GM11168 (cell line): ENCODE measurements around the gene CISD3.

Experiments used
- in situ Hi-C: fragments of 300-500 bp; cut with MboI; formaldehyde crosslinking; loops from one replicate; pipeline ENCODE4 v1.12.0; 2022; ENCODE audit warnings: low sequenced_read_pairs; ENCODE audit not compliant: unreplicated experiment

CISD3 gene

DNA sequence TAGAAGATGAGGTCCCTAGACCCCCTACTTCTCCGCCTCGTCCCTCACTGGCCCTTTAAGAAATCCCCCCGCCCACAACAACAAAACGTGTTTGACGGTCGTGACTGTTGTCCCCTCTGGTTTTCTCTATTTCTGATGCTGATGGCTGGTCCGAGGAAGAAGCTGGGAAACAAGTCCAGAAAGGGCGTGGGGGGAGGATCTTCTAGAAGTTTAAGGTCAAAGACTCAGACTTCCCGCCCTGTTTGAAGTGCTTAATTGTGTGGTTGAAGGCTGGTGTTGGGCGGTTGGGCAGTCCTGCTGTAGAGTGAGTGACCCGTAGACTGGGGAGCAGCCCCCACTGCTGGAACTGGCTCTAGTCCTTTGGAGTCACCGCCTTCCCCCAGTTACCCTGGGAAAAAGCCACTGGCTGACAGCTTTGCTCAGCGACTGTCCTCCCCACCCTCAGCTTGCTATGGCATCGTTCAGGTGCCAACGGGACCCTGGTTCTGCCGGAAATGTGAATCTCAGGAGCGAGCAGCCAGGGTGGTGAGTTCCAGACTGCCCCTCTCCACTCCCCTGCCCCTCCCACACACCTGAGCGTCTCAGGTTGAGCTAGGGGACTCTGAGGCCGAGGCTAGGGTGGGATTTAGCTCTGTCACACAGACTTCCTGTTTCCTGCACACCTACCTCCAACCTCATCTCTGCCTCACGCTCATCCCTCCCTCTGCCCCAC lies 23.5 kb upstream of the CISD3 start:
- in situ Hi-C loops, result no loop called here

DNA sequence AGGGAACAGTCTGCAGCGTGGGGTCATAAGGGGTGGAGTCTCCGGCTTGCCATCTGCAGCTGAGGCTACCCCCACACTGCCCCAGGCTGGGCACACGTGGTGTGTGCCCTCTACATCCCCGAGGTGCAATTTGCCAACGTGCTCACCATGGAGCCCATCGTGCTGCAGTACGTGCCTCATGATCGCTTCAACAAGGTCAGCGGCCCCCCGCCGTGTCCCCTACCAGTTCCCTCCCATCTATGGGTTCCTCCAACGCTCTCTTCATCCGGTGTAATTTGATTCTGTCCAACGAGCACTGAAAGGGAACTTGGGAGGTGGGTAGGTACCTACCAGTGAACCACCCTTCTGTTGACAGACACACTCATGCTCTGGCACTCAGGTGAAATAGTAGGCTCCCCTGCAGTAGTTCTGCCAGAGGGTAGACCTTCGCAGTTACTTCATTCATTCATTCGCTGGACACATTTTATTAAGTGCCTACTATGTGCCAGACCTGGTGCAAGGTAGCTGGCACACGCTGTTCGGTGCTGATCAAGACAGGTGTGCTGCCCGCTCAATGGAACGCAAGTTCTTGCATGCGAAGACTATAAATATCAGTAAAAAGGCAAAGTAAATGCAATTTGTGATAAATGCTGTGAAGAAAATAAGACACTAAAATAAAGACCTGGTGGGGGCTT lies 22.3 kb upstream of the CISD3 start:
- in situ Hi-C loops, result no loop called here

- in situ Hi-C loops, result no loop called here
Observed at GRCh38 chr17:38709104-38709820, 20.9 kb upstream of the CISD3 start.

DNA sequence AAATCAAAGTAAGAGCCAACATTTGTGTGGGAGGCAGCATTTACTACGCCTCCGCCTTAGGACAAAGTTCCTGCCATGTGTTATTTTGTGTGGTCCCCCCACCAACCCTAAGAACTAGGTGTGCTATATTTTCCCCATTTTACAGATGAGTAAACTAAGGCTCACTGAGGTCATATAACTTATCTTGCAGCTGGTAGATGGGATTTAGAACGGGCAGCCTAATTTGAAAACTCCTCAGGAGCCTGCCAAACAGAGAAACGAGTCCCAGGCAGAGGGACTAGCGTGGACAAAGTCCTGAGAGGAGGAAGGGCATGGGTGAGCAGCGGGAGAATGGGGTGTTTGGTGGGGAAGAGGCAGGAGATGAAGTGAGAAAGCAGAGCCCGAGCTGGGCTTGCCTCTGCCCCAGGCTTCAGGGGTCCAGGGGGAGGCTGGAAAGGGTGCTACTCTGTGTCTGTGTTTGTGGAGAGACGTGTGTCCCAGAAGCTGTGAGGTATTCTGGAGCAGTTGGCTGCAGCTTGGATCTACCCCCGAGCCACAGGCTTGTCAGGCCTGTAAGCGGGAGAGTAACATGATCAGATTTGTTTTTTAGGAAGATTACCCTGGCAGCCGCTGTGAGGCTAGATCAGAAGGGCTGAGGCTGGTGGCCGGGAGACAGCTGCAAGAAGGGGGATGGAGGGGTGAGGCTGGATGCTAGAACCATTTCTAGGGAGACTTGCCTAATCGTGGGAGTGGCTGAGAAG lies 20.1 kb upstream of the CISD3 start:
- in situ Hi-C loops, result no loop called here

GRCh38 chr17:38710604-38710962 lies 19.6 kb upstream of the CISD3 start:
- in situ Hi-C loops, result no loop called here

DNA sequence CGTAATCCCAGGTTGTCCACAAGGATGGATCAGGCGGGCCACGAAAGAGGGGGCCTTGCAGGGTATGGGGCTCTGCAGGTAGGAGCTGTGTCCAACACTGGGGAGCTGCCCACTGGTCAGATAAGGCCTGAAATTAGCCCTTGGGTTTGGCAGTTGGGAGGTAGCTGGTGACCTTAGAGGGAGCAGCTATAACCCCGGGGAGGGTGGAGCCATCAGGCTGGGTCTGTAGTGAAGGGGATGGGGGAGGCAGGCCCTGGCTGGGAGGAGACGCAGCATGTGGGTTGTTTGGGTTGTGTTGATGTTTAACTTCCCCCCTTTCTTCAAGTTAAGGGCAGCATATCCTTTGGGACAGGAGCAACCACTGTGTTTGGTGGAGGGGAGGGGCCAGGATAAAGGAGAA lies 19.2 kb upstream of the CISD3 start:
- in situ Hi-C loops, result no loop called here

GRCh38 chr17:38711792-38712571 lies 18.2 kb upstream of the CISD3 start:
- in situ Hi-C loops, result no loop called here

GRCh38 chr17:38712593-38712992 lies 17.5 kb upstream of the CISD3 start:
- in situ Hi-C loops, result no loop called here

GRCh38 chr17:38713456-38714075 lies 16.6 kb upstream of the CISD3 start:
- in situ Hi-C loops, result no loop called here

- in situ Hi-C loops, result no loop called here
Observed at GRCh38 chr17:38715216-38715943, 14.8 kb upstream of the CISD3 start.

DNA sequence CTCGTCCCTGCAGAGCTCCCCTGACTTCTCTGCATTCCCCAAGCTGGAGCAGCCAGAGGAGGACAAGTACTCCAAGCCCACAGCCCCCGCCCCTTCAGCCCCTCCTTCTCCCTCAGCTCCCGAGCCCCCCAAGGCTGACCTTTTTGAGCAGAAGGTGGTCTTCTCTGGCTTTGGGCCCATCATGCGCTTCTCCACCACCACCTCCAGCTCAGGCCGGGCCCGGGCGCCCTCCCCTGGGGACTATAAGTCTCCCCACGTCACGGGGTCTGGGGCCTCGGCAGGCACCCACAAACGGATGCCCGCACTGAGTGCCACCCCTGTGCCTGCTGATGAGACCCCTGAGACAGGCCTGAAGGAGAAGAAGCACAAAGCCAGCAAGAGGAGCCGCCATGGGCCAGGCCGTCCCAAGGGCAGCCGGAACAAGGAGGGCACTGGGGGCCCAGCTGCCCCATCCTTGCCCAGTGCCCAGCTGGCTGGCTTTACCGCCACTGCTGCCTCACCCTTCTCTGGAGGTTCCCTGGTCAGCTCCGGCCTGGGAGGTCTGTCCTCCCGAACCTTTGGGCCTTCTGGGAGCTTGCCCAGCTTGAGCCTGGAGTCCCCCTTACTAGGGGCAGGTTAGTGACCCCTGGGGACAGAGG lies 13.7 kb upstream of the CISD3 start:
- in situ Hi-C loops, result no loop called here

- in situ Hi-C loops, result no loop called here
Observed at GRCh38 chr17:38717139-38717745, 12.9 kb upstream of the CISD3 start.

DNA sequence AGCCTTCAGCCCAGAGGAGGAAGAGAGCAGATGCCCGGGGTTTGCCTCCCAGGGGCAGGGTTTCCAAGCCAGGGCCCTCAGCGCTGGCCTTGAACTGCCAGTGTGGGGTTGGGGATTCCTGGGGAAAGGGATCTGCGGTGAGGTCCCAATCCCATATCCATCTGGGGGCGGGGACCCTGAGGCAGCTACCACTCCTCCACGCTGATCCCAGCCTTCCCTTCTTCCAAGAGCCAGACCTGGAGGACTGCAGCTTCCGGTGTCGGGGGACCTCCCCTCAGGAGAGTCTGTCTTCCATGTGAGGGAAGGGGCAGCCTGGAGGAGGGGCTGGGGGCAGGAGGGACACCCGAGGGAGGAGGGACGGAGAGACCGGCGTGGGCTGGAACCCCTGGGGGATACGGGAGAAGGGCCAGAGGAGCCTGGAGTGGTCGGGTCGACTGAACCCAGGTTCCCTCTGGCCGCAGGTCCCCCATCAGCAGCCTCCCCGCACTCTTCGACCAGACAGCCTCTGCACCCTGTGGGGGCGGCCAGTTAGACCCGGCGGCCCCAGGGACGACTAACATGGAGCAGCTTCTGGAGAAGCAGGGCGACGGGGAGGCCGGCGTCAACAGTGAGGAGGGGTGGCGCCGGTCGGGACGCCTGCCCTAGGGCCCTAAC lies 10.7 kb upstream of the CISD3 start:
- in situ Hi-C loops, result no loop called here

- in situ Hi-C loops, result no loop called here
Observed at GRCh38 chr17:38719943-38720641, 10.0 kb upstream of the CISD3 start.

- in situ Hi-C loops, result no loop called here
Observed at GRCh38 chr17:38720941-38721340, 9.2 kb upstream of the CISD3 start.

DNA sequence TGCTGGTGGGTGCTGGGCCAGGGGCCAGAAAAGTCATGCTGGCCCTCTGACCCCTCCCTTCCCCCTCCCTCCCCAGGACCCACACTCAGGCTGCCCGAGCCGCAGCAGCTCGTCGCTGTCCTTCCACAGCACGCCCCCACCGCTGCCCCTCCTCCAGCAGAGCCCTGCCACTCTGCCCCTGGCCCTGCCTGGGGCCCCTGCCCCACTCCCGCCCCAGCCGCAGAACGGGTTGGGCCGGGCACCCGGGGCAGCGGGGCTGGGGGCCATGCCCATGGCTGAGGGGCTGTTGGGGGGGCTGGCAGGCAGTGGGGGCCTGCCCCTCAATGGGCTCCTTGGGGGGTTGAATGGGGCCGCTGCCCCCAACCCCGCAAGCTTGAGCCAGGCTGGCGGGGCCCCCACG lies 8.3 kb upstream of the CISD3 start:
- in situ Hi-C loops, result no loop called here

- in situ Hi-C loops, result no loop called here
Observed at GRCh38 chr17:38724337-38724988, 5.7 kb upstream of the CISD3 start.
